Measurements from ENCODE around the gene ZRANB1.

DNA sequence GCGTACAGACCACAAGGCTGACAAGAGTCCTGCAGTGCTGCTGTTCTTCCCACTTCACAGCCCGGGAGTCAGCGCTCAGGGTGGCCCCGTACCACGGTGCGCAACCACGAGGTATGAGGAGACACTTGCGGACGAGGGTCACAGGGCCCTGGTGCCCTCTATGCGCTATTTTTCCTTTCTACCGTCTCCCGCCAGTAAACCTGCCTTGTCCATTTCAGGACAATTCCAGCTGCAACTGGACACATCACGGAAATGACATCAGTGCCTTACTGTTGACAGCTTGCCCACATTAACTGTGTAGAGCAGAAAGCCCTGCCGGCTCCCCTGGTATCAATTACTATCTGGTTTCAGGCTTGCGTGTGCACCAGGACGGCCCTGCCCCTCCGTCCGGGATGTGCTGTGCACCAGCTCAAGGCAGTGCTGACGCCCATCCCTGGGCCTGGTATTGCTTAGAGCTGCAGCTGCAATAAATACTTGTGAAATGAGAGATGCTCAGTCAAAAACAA, 65.1 kb downstream of the ZRANB1 start:
- TF ChIP-seq EZH2 (IDR thresholded peaks at IDR 0.05; ENCODE audit: borderline replicate concordance) (no peak), CTCF (IDR thresholded peaks at IDR 0.05; ENCODE audit: poor library complexity) (no peak)
